DMS79 (cell line): ENCODE results near the gene SPATA6L.

Source experiments
- DNase-seq: peaks from one replicate; lab custom pipeline; 2025; lab: John Stamatoyannopoulos, UW

SPATA6L gene

GRCh38 chr9:4666042-4666699 is at the start of gene SPATA6L:
TSS of gene SPATA6L (minus strand) at chr9:4666480. CDS start at chr9:4666250, 230 bp downstream.
- peak; percentile 27 for DNase-seq

- DNase-seq: no peak
Observed at GRCh38 chr9:4714266-4715016, 48.2 kb upstream of the SPATA6L start.

GRCh38 chr9:4713849-4714248 is 47.6 kb upstream of the SPATA6L start:
- no peak for DNase-seq

GRCh38 chr9:4709380-4709779 is 43.1 kb upstream of the SPATA6L start:
- no peak for DNase-seq

GRCh38 chr9:4706971-4707622 is 40.8 kb upstream of the SPATA6L start:
- DNase-seq: no peak

GRCh38 chr9:4706021-4706420 is 39.7 kb upstream of the SPATA6L start:
- DNase-seq: no peak

- no peak for DNase-seq
Observed at GRCh38 chr9:4704129-4704528, 37.8 kb upstream of the SPATA6L start.

- no peak for DNase-seq
Observed at GRCh38 chr9:4701526-4701925, 35.2 kb upstream of the SPATA6L start.

- no peak for DNase-seq
Observed at GRCh38 chr9:4700932-4701331, 34.7 kb upstream of the SPATA6L start.

GRCh38 chr9:4700091-4700490 is 33.8 kb upstream of the SPATA6L start:
- no peak for DNase-seq

GRCh38 chr9:4691795-4692194 is 25.5 kb upstream of the SPATA6L start:
- DNase-seq: no peak

- no peak for DNase-seq
Observed at GRCh38 chr9:4690144-4690543, 23.9 kb upstream of the SPATA6L start.

GRCh38 chr9:4689687-4690104 is 23.4 kb upstream of the SPATA6L start:
- no peak for DNase-seq

GRCh38 chr9:4689021-4689420 is 22.7 kb upstream of the SPATA6L start:
- DNase-seq: no peak

- no peak for DNase-seq
Observed at GRCh38 chr9:4686584-4686983, 20.3 kb upstream of the SPATA6L start.

- no peak for DNase-seq
Observed at GRCh38 chr9:4686112-4686511, 19.8 kb upstream of the SPATA6L start.

- DNase-seq: no peak
Observed at GRCh38 chr9:4684820-4685219, 18.5 kb upstream of the SPATA6L start.

GRCh38 chr9:4680750-4681149 is 14.5 kb upstream of the SPATA6L start:
- no peak for DNase-seq

GRCh38 chr9:4680173-4680525 is 13.9 kb upstream of the SPATA6L start:
- DNase-seq: no peak

GRCh38 chr9:4679268-4680172 is 13.2 kb upstream of the SPATA6L start, which contains the start of gene CDC37L1:
TSS of gene CDC37L1 (plus strand) at chr9:4679569. CDS start at chr9:4679768, 199 bp downstream.
- DNase-seq: peak; percentile 84

- DNase-seq: no peak
Observed at GRCh38 chr9:4678679-4679267, 12.5 kb upstream of the SPATA6L start.

- no peak for DNase-seq
Observed at GRCh38 chr9:4677392-4677791, 11.1 kb upstream of the SPATA6L start.
